Measurements from ENCODE around the gene WNT3A.

DNA sequence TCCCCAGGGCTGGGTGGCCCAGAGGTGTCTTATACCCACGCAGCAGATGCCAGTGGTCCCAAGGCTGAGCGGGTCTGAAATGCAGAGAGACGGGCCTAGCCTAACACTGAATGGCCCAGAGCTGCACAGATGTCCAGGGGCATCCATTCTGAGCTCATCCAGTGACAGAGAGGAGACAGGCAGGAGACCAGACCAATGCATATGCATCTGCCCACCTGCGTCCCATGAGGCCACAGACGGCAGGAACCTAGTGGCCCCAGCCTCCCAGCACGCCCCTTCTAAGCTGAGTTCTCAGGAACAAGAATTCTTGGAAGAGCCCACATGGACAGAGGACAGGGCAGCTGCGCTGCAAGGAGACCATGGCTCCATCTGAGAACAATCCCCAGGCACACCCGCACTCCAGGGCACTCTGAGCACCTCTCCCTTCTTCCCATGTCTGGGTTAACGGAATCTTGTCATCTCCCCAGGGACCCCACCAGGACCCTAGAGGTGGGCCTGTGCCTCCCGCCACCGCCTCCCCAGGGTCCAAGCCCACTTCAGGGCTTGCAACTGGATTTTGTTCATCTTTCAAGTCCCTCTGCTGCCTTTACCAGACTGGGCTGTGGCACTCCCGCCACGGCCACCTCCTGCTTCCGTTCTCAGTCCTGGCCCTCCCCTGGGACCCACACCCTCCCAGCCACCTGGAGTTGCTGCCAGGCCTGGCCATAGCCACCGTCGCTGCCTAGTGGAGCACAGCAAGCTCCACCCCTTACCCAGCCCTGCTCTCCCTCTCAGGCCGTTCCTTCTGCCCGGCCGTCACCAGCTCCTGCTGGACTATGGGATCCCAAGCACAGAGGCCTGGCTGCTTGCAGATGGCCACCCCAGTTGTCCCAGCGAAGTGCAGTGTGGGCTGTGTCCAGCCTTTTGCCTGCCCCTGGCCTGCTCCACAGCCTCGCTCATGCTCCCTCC is 3.3 kb downstream of the WNT3A start:
- TF ChIP-seq, protein P1, sequence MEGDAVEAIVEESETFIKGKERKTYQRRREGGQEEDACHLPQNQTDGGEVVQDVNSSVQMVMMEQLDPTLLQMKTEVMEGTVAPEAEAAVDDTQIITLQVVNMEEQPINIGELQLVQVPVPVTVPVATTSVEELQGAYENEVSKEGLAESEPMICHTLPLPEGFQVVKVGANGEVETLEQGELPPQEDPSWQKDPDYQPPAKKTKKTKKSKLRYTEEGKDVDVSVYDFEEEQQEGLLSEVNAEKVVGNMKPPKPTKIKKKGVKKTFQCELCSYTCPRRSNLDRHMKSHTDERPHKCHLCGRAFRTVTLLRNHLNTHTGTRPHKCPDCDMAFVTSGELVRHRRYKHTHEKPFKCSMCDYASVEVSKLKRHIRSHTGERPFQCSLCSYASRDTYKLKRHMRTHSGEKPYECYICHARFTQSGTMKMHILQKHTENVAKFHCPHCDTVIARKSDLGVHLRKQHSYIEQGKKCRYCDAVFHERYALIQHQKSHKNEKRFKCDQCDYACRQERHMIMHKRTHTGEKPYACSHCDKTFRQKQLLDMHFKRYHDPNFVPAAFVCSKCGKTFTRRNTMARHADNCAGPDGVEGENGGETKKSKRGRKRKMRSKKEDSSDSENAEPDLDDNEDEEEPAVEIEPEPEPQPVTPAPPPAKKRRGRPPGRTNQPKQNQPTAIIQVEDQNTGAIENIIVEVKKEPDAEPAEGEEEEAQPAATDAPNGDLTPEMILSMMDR (IDR thresholded peaks at IDR 0.05) = no peak
- TF ChIP-seq POLR2A (IDR thresholded peaks at IDR 0.05) = no peak
